ENCODE data around the gene CDC14A.

Gene CDC14A

GRCh38 chr1:100387657-100388350 is 35.5 kb downstream of the CDC14A start:
- Histone ChIP-seq H2AFZ (ENCODE audit: low read depth, low read length, severe bottlenecking) (no peak overlapping the region), H3K4me3 (ENCODE audit: insufficient read depth, low read length, poor library complexity, severe bottlenecking) (no peak overlapping the region), H3K79me2 (ENCODE audit: insufficient read depth, low read length) (no peaks in the 10 kb centered on the region), H3K27me3 (ENCODE audit: low read length) (no peaks in the 10 kb centered on the region), H4K20me1 (ENCODE audit: low read depth, low read length) (no peaks in the 10 kb centered on the region), H3K36me3 (ENCODE audit: low read length) (no peaks in the 10 kb centered on the region), H3K4me2 (ENCODE audit: low read depth, low read length, poor library complexity, severe bottlenecking) (no peak overlapping the region), H3F3A (ENCODE audit: insufficient read depth) (no peaks in the 10 kb centered on the region), H3K27ac (ENCODE audit: low read depth, low read length) (no peak overlapping the region), H3K9ac (ENCODE audit: low read length) (no peak overlapping the region), H3K9me2 (replicated peaks; ENCODE audit: insufficient read depth, low read length) (no peaks in the 10 kb centered on the region), H3K9me3 (ENCODE audit: insufficient read depth, low read length) (no peaks in the 10 kb centered on the region)
- TF ChIP-seq, protein P1, sequence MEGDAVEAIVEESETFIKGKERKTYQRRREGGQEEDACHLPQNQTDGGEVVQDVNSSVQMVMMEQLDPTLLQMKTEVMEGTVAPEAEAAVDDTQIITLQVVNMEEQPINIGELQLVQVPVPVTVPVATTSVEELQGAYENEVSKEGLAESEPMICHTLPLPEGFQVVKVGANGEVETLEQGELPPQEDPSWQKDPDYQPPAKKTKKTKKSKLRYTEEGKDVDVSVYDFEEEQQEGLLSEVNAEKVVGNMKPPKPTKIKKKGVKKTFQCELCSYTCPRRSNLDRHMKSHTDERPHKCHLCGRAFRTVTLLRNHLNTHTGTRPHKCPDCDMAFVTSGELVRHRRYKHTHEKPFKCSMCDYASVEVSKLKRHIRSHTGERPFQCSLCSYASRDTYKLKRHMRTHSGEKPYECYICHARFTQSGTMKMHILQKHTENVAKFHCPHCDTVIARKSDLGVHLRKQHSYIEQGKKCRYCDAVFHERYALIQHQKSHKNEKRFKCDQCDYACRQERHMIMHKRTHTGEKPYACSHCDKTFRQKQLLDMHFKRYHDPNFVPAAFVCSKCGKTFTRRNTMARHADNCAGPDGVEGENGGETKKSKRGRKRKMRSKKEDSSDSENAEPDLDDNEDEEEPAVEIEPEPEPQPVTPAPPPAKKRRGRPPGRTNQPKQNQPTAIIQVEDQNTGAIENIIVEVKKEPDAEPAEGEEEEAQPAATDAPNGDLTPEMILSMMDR (IDR thresholded peaks at IDR 0.05; ENCODE audit: insufficient read depth, low read length, poor library complexity, severe bottlenecking): no peak
- TF ChIP-seq EZH2phosphoT487 (conservative IDR thresholded peaks at IDR 0.05; ENCODE audit: low read length): no peak

DNA sequence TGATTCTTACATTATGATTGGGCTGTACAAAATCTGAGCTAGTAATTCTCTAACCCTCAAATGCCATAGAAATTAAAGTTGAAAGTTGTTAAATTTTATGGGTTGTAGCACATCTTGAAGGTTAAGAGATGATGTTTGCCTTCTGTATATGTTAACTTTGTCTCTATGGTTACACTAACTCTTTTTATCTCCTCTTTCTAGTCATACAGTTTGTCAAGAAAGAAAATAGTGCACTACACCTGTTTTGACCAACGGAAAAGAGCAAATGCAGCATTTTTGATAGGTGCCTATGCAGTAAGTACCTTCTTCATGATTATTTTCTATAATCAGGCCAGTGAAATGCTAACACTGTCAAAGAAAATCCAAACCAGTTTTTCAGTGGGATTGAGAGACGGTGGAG is 38.2 kb downstream of the CDC14A start:
- Histone ChIP-seq H3K9me3 (ENCODE audit: insufficient read depth, low read length) (no peaks in the 10 kb centered on the region), H3K36me3 (ENCODE audit: low read length) (no peaks in the 10 kb centered on the region), H3K27me3 (ENCODE audit: low read length) (no peaks in the 10 kb centered on the region), H2AFZ (ENCODE audit: low read depth, low read length, severe bottlenecking) (no peak overlapping the region), H3K4me3 (ENCODE audit: insufficient read depth, low read length, poor library complexity, severe bottlenecking) (no peak overlapping the region), H3K4me2 (ENCODE audit: low read depth, low read length, poor library complexity, severe bottlenecking) (no peak overlapping the region), H3K9me2 (replicated peaks; ENCODE audit: insufficient read depth, low read length) (no peaks in the 10 kb centered on the region), H4K20me1 (ENCODE audit: low read depth, low read length) (no peaks in the 10 kb centered on the region), H3K9ac (ENCODE audit: low read length) (no peak overlapping the region), H3K27ac (ENCODE audit: low read depth, low read length) (no peak overlapping the region), H3F3A (ENCODE audit: insufficient read depth) (no peaks in the 10 kb centered on the region), H3K79me2 (ENCODE audit: insufficient read depth, low read length) (no peaks in the 10 kb centered on the region)
- TF ChIP-seq, protein P1 (IDR thresholded peaks at IDR 0.05; ENCODE audit: insufficient read depth, low read length, poor library complexity, severe bottlenecking): no peak
- TF ChIP-seq EZH2phosphoT487 (conservative IDR thresholded peaks at IDR 0.05; ENCODE audit: low read length): no peak

GRCh38 chr1:100391675-100392074 is 39.4 kb downstream of the CDC14A start:
- H2AFZ ChIP-seq (ENCODE audit: low read depth, low read length, severe bottlenecking): no peak overlapping the region
- H3K79me2 ChIP-seq (ENCODE audit: insufficient read depth, low read length): no peaks in the 10 kb centered on the region
- H3K27me3 ChIP-seq (ENCODE audit: low read length): no peaks in the 10 kb centered on the region
- H3K4me3 ChIP-seq (ENCODE audit: insufficient read depth, low read length, poor library complexity, severe bottlenecking): no peak overlapping the region
- no peaks in the 10 kb centered on the region for H3K9me3 ChIP-seq (ENCODE audit: insufficient read depth, low read length)
- no peak overlapping the region for H3K4me2 ChIP-seq (ENCODE audit: low read depth, low read length, poor library complexity, severe bottlenecking)
- no peaks in the 10 kb centered on the region for H3F3A ChIP-seq (ENCODE audit: insufficient read depth)
- no peaks in the 10 kb centered on the region for H4K20me1 ChIP-seq (ENCODE audit: low read depth, low read length)
- H3K27ac ChIP-seq (ENCODE audit: low read depth, low read length): no peak overlapping the region
- no peaks in the 10 kb centered on the region for H3K9me2 ChIP-seq (replicated peaks; ENCODE audit: insufficient read depth, low read length)
- no peaks in the 10 kb centered on the region for H3K36me3 ChIP-seq (ENCODE audit: low read length)
- H3K9ac ChIP-seq (ENCODE audit: low read length): no peak overlapping the region
- TF ChIP-seq, protein P1 (IDR thresholded peaks at IDR 0.05; ENCODE audit: insufficient read depth, low read length, poor library complexity, severe bottlenecking): no peak
- no peak for TF ChIP-seq EZH2phosphoT487 (conservative IDR thresholded peaks at IDR 0.05; ENCODE audit: low read length)
